SK-N-SH (cell line): ENCODE data around the gene ANKRD31. TPM values are rescaled to one million over a fixed set of nuclear protein-coding genes. Genes with fewer than 3 reads are reported as not detected.
A peak's percentile ranks its signal among the peaks of the same experiment; 100 is the strongest.

Source experiments
- CTCF ChIA-PET: fragments of 300-600, 350-600 bp; formaldehyde crosslinking; extraction: SDS; loops from one replicate; lab custom pipeline; 2021; lab: Yijun Ruan, JAX
- POLR2A ChIA-PET: fragments of 350-600 bp; sonication (Branson Sonifier 250); formaldehyde crosslinking; extraction: SDS; loops from one replicate; lab custom pipeline; 2020; ENCODE audit warnings: antibody characterized with exemption, inconsistent platforms; lab: Yijun Ruan, JAX
- DNase-seq: peaks from one replicate; pipeline ENCODE4 v3.0.0; 2012
- H2AFZ ChIP-seq: fragments of 200-600 bp; sonication (generic); 2 replicates; pipeline ENCODE4 v1.8.1; 2016; ENCODE audit warnings: antibody characterized with exemption, mild to moderate bottlenecking, low read depth
- H3F3A ChIP-seq: fragments of 200-600 bp; sonication (generic); replicated peaks from 2 replicates; pipeline ENCODE3; 2016; ENCODE audit warnings: antibody characterized with exemption, mild to moderate bottlenecking; ENCODE audit not compliant: insufficient read depth
- H3K27ac ChIP-seq, 2 experiments: fragments of 200-500 bp in 1 of 2; fragments of 200-600 bp in 1 of 2; sonication (Bioruptor generic) in 1 of 2; sonication (generic), shearing (Covaris generic) in 1 of 2; 2 replicates each; pipeline versions ENCODE4 v1.5.1 to v1.6.1; 2014 to 2016; ENCODE audit warnings: low read depth in 2 of 2, inconsistent platforms in 1 of 2, low read length in 1 of 2, mild to moderate bottlenecking in 1 of 2, mixed read lengths in 1 of 2
- H3K27me3 ChIP-seq: fragments of 200-600 bp; sonication (generic), shearing (Covaris generic); 2 replicates; pipeline ENCODE4 v1.6.1; 2016; ENCODE audit warnings: mixed run types; ENCODE audit not compliant: insufficient read depth
- H3K36me3 ChIP-seq, 2 experiments: fragments of 200-500 bp in 1 of 2; fragments of 200-600 bp in 1 of 2; sonication (Bioruptor generic) in 1 of 2; sonication (generic) in 1 of 2; replicated peaks in 1 of 2; 2 replicates each; pipeline versions ENCODE3 to v1.5.1; 2014 to 2016; ENCODE audit warnings: low read length in 1 of 2, mild to moderate bottlenecking in 1 of 2; ENCODE audit not compliant: insufficient read depth in 2 of 2, control insufficient read depth in 1 of 2
- H3K4me1 ChIP-seq, 2 experiments: fragments of 200-500 bp in 1 of 2; fragments of 200-600 bp in 1 of 2; sonication (Bioruptor generic) in 1 of 2; sonication (generic), shearing (Covaris generic) in 1 of 2; 2 replicates each; pipeline versions ENCODE4 v1.5.1 to v1.6.1; 2014 to 2016; ENCODE audit warnings: low read depth in 1 of 2, low read length in 1 of 2, mixed run types in 1 of 2; ENCODE audit not compliant: insufficient read depth in 2 of 2, control insufficient read depth in 1 of 2
- H3K4me2 ChIP-seq: fragments of 200-600 bp; sonication (generic), shearing (Covaris generic); 2 replicates; pipeline ENCODE4 v1.6.1; 2017; ENCODE audit warnings: mixed run types
- H3K4me3 ChIP-seq, 2 experiments: fragments of 200-500 bp in 1 of 2; fragments of 200-600 bp in 1 of 2; sonication (Bioruptor generic) in 1 of 2; sonication (generic), shearing (Covaris generic) in 1 of 2; 2 replicates each; pipeline versions ENCODE4 v1.5.1 to v1.8.1; 2014 to 2016; ENCODE audit warnings: low read depth in 2 of 2, inconsistent platforms in 1 of 2, low read length in 1 of 2, mild to moderate bottlenecking in 1 of 2, mixed read lengths in 1 of 2, moderate library complexity in 1 of 2
- H3K79me2 ChIP-seq: fragments of 200-600 bp; sonication (generic); 2 replicates; pipeline ENCODE4 v1.8.1; 2017; ENCODE audit warnings: mild to moderate bottlenecking; ENCODE audit not compliant: insufficient read depth
- H3K9ac ChIP-seq: fragments of 200-600 bp; sonication (generic); 2 replicates; pipeline ENCODE4 v1.6.1; 2017; ENCODE audit warnings: mixed run types
- H3K9me2 ChIP-seq: fragments of 200-600 bp; sonication (generic); 2 replicates; pipeline ENCODE4 v1.6.1; 2017; ENCODE audit warnings: mixed run types
- H3K9me3 ChIP-seq: fragments of 200-600 bp; sonication (generic); 2 replicates; pipeline ENCODE4 v1.6.1; 2017; ENCODE audit warnings: mixed run types, mild to moderate bottlenecking, moderate library complexity
- H4K20me1 ChIP-seq: fragments of 200-600 bp; sonication (generic); 2 replicates; pipeline ENCODE4 v1.6.1; 2017; ENCODE audit warnings: mild to moderate bottlenecking, mixed run types; ENCODE audit not compliant: insufficient read depth
- CHD2 ChIP-seq: fragments of 150-350 bp; IDR thresholded peaks from 2 replicates; pipeline ENCODE4 v1.6.1; 2018; ENCODE audit warnings: low read length; ENCODE audit not compliant: partially characterized antibody
- ELF1 ChIP-seq: IDR thresholded peaks from 2 replicates; pipeline ENCODE4 v1.4.0; 2012
- EP300 ChIP-seq, 2 experiments: IDR thresholded peaks; 2 replicates each; pipeline versions ENCODE4 v1.4.0 to v1.6.1; 2012; ENCODE audit warnings: borderline replicate concordance in 1 of 2, low read depth in 1 of 2, low read length in 1 of 2
- FOXJ3 ChIP-seq: sonication (generic); formaldehyde crosslinking; IDR thresholded peaks from 2 replicates; pipeline ENCODE4 v1.5.1; 2020; ENCODE audit warnings: mild to moderate bottlenecking, missing genetic modification reagents
- FOXM1 ChIP-seq: IDR thresholded peaks from 2 replicates; pipeline ENCODE4 v1.4.0; 2012; ENCODE audit warnings: low read depth, mild to moderate bottlenecking
- GABPA ChIP-seq: IDR thresholded peaks from 2 replicates; pipeline ENCODE4 v1.4.0; 2012; ENCODE audit warnings: low read depth, mild to moderate bottlenecking
- GATA2 ChIP-seq: sonication (generic); formaldehyde crosslinking; IDR thresholded peaks from 2 replicates; pipeline ENCODE4 v1.5.0; 2020; ENCODE audit warnings: mild to moderate bottlenecking, missing genetic modification reagents
- JUND ChIP-seq: IDR thresholded peaks from 2 replicates; pipeline ENCODE4 v1.4.0; 2012
- MAX ChIP-seq: IDR thresholded peaks from 2 replicates; pipeline ENCODE4 v1.4.0; 2012; ENCODE audit warnings: low read depth
- REST ChIP-seq: IDR thresholded peaks from 2 replicates; pipeline ENCODE4 v1.6.1; 2012; ENCODE audit warnings: mild to moderate bottlenecking, low read depth, low read length, moderate library complexity
- SIN3A ChIP-seq: IDR thresholded peaks from 2 replicates; pipeline ENCODE4 v1.6.1; 2012; ENCODE audit warnings: low read depth, mild to moderate bottlenecking, low read length, moderate library complexity, borderline replicate concordance
- WGBS: methylation state at CpG from one replicate; pipeline ENCODE4 v1.1.6; 2017; ENCODE audit warnings: low lambda C conversion rate; 5-methylcytosine and 5-hydroxymethylcytosine counted together
- polyA plus RNA-seq, 3 experiments: library from polyadenylated mRNA; depleted of rRNA; stranded (reverse); fragments of >200 nt; gene quantifications; 2 replicates each; pipeline ENCODE4 v1.2.3, GENCODE V29; 2012
- TF ChIP-seq, protein P1 (sequence below): fragments of 200-600 bp; sonication (generic); IDR thresholded peaks from 2 replicates; pipeline ENCODE4 v1.6.1; 2017; ENCODE audit warnings: antibody characterized with exemption, mild to moderate bottlenecking, moderate library complexity

Gene ANKRD31
- polyA plus RNA-seq, 1 of the 3 experiments (the other 2 are of a cell fraction), result 0.05 TPM

GRCh38 chr5:75051217-75051751 is 185.4 kb downstream of the ANKRD31 start:
- H4K20me1 ChIP-seq, result no peaks in the 10 kb centered on the region
- ChIA-PET POLR2A (no interaction called here), CTCF (interaction anchor here (0.9 to 2.5 kb wide), 7 partner anchors 9 to 1531 kb away, joined by 3 to 17 read pairs (median 3); partner anchors contain the start of gene HMGCR)
- no peak overlapping the region for H3K4me2 ChIP-seq
- H3K9ac ChIP-seq, result no peak overlapping the region
- TF ChIP-seq FOXJ3 (CRISPR knock-in tag), result no peak
- no peak for TF ChIP-seq JUND
- no peak for TF ChIP-seq REST
- TF ChIP-seq MAX, result no peak
- TF ChIP-seq GATA2 (CRISPR knock-in tag), result no peak
- TF ChIP-seq ELF1, result no peak
- no peak for TF ChIP-seq CHD2
- TF ChIP-seq GABPA, result no peak
- no peak for TF ChIP-seq EP300 (IDR thresholded peaks at IDR 0.05; ENCODE audit: borderline replicate concordance in 1 of 2, low read depth in 1 of 2, low read length in 1 of 2)
- TF ChIP-seq FOXM1, result no peak
- no peak for TF ChIP-seq SIN3A
- H3K27me3 ChIP-seq, result no peaks in the 10 kb centered on the region
- H3K4me1 ChIP-seq, result peaks cover 0 to 5% of the 10 kb centered on the region in 2 experiments; a peak in 1 of 4 replicates
- peaks cover 11% of the 10 kb centered on the region for H3F3A ChIP-seq
- H3K4me3 ChIP-seq, result no peak overlapping the region
- H3K9me3 ChIP-seq, result no peaks in the 10 kb centered on the region
- H3K79me2 ChIP-seq, result no peaks in the 10 kb centered on the region
- H2AFZ ChIP-seq, result no peak overlapping the region
- WGBS, result 77% methylated on average over 7 of the region's 7 CpGs
- no peak for DNase-seq
- no peak overlapping the region for H3K27ac ChIP-seq
- H3K36me3 ChIP-seq, result no peaks in the 10 kb centered on the region
- H3K9me2 ChIP-seq, result no peaks in the 10 kb centered on the region

GRCh38 chr5:75050415-75050814 is 186.3 kb downstream of the ANKRD31 start:
- no peaks in the 10 kb centered on the region for H3K27me3 ChIP-seq
- no peak overlapping the region for H3K4me2 ChIP-seq
- no peak overlapping the region for H3K4me3 ChIP-seq
- peaks cover 0 to 5% of the 10 kb centered on the region in 2 experiments; a peak in 1 of 4 replicates for H3K4me1 ChIP-seq
- no peaks in the 10 kb centered on the region for H3K9me3 ChIP-seq
- H3K9me2 ChIP-seq, result no peaks in the 10 kb centered on the region
- H2AFZ ChIP-seq, result no peak overlapping the region
- CTCF ChIA-PET, result interaction anchor here (0.8 to 2.5 kb wide), 22 partner anchors 10 to 1532 kb away, joined by 3 to 17 read pairs (median 4); partner anchors contain the start of genes ANKRD31 and HMGCR
- H3K79me2 ChIP-seq, result no peaks in the 10 kb centered on the region
- H3K9ac ChIP-seq, result no peak overlapping the region
- no peaks in the 10 kb centered on the region for H4K20me1 ChIP-seq
- peaks cover 11% of the 10 kb centered on the region for H3F3A ChIP-seq
- no peak overlapping the region for H3K27ac ChIP-seq
- DNase-seq, result peak; percentile 58
- POLR2A ChIA-PET, result no interaction called here
- TF ChIP-seq JUND, result no peak
- TF ChIP-seq, protein P1, sequence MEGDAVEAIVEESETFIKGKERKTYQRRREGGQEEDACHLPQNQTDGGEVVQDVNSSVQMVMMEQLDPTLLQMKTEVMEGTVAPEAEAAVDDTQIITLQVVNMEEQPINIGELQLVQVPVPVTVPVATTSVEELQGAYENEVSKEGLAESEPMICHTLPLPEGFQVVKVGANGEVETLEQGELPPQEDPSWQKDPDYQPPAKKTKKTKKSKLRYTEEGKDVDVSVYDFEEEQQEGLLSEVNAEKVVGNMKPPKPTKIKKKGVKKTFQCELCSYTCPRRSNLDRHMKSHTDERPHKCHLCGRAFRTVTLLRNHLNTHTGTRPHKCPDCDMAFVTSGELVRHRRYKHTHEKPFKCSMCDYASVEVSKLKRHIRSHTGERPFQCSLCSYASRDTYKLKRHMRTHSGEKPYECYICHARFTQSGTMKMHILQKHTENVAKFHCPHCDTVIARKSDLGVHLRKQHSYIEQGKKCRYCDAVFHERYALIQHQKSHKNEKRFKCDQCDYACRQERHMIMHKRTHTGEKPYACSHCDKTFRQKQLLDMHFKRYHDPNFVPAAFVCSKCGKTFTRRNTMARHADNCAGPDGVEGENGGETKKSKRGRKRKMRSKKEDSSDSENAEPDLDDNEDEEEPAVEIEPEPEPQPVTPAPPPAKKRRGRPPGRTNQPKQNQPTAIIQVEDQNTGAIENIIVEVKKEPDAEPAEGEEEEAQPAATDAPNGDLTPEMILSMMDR, result peak; percentile 4; the same call in 1 of the 2 replicates
- TF ChIP-seq, all 33 proteins: peak for 1
- no peaks in the 10 kb centered on the region for H3K36me3 ChIP-seq
- WGBS, result 94% methylated on average over 11 of the region's 11 CpGs
